ENCODE results near the gene TNFRSF4. TPM values are rescaled to one million over a fixed set of nuclear protein-coding genes. Genes with fewer than 3 reads are reported as not detected.

TNFRSF4 gene
- total RNA-seq, 6 donors from 2014 or later: 0.46 to 15.4 (median 2.4) TPM

- peaks cover under 1 to 5% (median 3%) of the 10 kb centered on the region in 4 donors for H3K4me1 ChIP-seq
- no peaks in the 10 kb centered on the region for H3K9me3 ChIP-seq
- peaks cover 33 to 91% (median 78%) of the 10 kb centered on the region in 4 donors for H3K36me3 ChIP-seq
- no peaks in the 10 kb centered on the region for H3K27me3 ChIP-seq
- TF ChIP-seq POLR2AphosphoS5 (IDR thresholded peaks at IDR 0.05) (no peak), POLR2A (IDR thresholded peaks at IDR 0.05) (no peak), EP300 (IDR thresholded peaks at IDR 0.05) (no peak)
- TF ChIP-seq, protein P1, sequence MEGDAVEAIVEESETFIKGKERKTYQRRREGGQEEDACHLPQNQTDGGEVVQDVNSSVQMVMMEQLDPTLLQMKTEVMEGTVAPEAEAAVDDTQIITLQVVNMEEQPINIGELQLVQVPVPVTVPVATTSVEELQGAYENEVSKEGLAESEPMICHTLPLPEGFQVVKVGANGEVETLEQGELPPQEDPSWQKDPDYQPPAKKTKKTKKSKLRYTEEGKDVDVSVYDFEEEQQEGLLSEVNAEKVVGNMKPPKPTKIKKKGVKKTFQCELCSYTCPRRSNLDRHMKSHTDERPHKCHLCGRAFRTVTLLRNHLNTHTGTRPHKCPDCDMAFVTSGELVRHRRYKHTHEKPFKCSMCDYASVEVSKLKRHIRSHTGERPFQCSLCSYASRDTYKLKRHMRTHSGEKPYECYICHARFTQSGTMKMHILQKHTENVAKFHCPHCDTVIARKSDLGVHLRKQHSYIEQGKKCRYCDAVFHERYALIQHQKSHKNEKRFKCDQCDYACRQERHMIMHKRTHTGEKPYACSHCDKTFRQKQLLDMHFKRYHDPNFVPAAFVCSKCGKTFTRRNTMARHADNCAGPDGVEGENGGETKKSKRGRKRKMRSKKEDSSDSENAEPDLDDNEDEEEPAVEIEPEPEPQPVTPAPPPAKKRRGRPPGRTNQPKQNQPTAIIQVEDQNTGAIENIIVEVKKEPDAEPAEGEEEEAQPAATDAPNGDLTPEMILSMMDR (IDR thresholded peaks at IDR 0.05): no peak
- 90% methylated on average over 24 of the region's 24 CpGs for WGBS, 2 donors
- H3K27ac ChIP-seq: no peak overlapping the region
- no peak overlapping the region for H3K4me3 ChIP-seq
- ATAC-seq (ENCODE audit: low FRiP score in 2 of 2) (no peak), DNase-seq (peak in 1 of 2 donors; percentile 54)
Observed at GRCh38 chr1:1220197-1220596, 6.2 kb upstream of the TNFRSF4 start.

- TF ChIP-seq POLR2A (IDR thresholded peaks at IDR 0.05) (no peak), EP300 (IDR thresholded peaks at IDR 0.05) (no peak), POLR2AphosphoS5 (IDR thresholded peaks at IDR 0.05) (no peak)
- TF ChIP-seq, protein P1 (IDR thresholded peaks at IDR 0.05): no peak
- Histone ChIP-seq H3K27me3 (no peaks in the 10 kb centered on the region), H3K36me3 (peaks cover 33 to 84% (median 72%) of the 10 kb centered on the region in 4 donors), H3K27ac (no peak overlapping the region), H3K4me3 (no peak overlapping the region), H3K9me3 (no peaks in the 10 kb centered on the region), H3K4me1 (peaks cover 7 to 13% (median 10%) of the 10 kb centered on the region in 4 donors)
- peak in 1 of 2 donors; percentile 83 for DNase-seq
- whole genome bisulfite sequencing, 2 donors: 85 to 90% methylated on average over 17 to 20 of the region's 20 CpGs
- ATAC-seq (ENCODE audit: low FRiP score in 2 of 2): no peak
Observed at GRCh38 chr1:1219341-1219740, 5.4 kb upstream of the TNFRSF4 start.

GRCh38 chr1:1218524-1219200, 4.7 kb upstream of the TNFRSF4 start:
- Histone ChIP-seq H3K4me3 (no peak overlapping the region), H3K36me3 (peaks cover 33 to 79% (median 69%) of the 10 kb centered on the region in 4 donors), H3K4me1 (peaks cover 12 to 20% (median 17%) of the 10 kb centered on the region in 4 donors), H3K27me3 (no peaks in the 10 kb centered on the region), H3K27ac (no peak overlapping the region), H3K9me3 (no peaks in the 10 kb centered on the region)
- peak in 1 of 2 donors; percentile 79 for DNase-seq
- TF ChIP-seq, protein P1 (IDR thresholded peaks at IDR 0.05): no peak
- TF ChIP-seq POLR2A (IDR thresholded peaks at IDR 0.05) (no peak), EP300 (IDR thresholded peaks at IDR 0.05) (no peak), POLR2AphosphoS5 (IDR thresholded peaks at IDR 0.05) (no peak)
- ATAC-seq (ENCODE audit: low FRiP score in 2 of 2): no peak
- WGBS, 2 donors: 96 to 100% methylated on average over 2 to 35 of the region's 36 CpGs

- no peaks in the 10 kb centered on the region for H3K27me3 ChIP-seq
- no peak overlapping the region for H3K27ac ChIP-seq
- ATAC-seq (ENCODE audit: low FRiP score in 2 of 2) (no peak), DNase-seq (peak in 1 of 2 donors; percentile 84)
- no peak overlapping the region for H3K4me3 ChIP-seq
- H3K4me1 ChIP-seq: peaks cover 20 to 28% (median 25%) of the 10 kb centered on the region in 4 donors
- WGBS, 2 donors: 93 to 95% methylated on average over 37 to 52 of the region's 52 CpGs
- no peaks in the 10 kb centered on the region for H3K9me3 ChIP-seq
- H3K36me3 ChIP-seq: peaks cover 29 to 71% (median 61%) of the 10 kb centered on the region in 4 donors
- TF ChIP-seq EP300 (IDR thresholded peaks at IDR 0.05): no peak
- no peak for TF ChIP-seq POLR2AphosphoS5 (IDR thresholded peaks at IDR 0.05)
- no peak for TF ChIP-seq POLR2A (IDR thresholded peaks at IDR 0.05)
- TF ChIP-seq, protein P1 (IDR thresholded peaks at IDR 0.05): no peak
Observed at GRCh38 chr1:1217621-1218523, 3.9 kb upstream of the TNFRSF4 start.

All from upper lobe of left lung (tissue), 6 donors.